ENCODE data around the gene KRTAP5-5.

KRTAP5-5 gene

DNA sequence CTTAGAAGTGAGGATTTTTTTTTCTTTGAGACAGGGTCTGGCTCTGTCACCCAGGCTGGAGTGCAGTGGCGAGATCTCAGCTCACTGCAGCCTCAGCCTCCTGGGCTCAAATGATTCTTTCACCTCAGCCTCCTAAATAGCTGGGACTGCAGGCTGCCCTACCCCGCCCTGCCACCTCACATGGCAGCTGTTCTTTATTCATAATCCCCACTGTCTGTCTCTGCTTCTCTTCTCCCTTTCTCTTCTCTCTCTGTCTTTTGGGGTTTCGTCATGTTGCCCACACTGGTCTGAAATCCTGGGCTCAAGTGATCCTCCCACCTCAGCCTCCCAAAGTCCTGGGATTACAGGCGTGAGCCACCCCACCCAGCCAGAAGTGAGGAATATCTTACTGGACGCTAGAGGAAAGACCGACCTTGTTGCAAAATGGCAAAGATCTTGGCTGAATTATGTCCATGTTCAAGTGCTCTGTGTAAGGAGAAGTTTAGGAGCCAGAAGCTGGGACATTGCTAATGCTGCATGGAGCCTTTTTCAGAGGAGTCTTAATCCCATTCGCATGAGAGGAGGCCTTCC, 21.9 kb downstream of the KRTAP5-5 start:
- no peak overlapping the region for H3K27ac ChIP-seq
- TF ChIP-seq, protein P1, sequence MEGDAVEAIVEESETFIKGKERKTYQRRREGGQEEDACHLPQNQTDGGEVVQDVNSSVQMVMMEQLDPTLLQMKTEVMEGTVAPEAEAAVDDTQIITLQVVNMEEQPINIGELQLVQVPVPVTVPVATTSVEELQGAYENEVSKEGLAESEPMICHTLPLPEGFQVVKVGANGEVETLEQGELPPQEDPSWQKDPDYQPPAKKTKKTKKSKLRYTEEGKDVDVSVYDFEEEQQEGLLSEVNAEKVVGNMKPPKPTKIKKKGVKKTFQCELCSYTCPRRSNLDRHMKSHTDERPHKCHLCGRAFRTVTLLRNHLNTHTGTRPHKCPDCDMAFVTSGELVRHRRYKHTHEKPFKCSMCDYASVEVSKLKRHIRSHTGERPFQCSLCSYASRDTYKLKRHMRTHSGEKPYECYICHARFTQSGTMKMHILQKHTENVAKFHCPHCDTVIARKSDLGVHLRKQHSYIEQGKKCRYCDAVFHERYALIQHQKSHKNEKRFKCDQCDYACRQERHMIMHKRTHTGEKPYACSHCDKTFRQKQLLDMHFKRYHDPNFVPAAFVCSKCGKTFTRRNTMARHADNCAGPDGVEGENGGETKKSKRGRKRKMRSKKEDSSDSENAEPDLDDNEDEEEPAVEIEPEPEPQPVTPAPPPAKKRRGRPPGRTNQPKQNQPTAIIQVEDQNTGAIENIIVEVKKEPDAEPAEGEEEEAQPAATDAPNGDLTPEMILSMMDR (conservative IDR thresholded peaks at IDR 0.05), result no peak

GRCh38 chr11:1652026-1652425, 22.5 kb downstream of the KRTAP5-5 start:
- TF ChIP-seq, protein P1 (conservative IDR thresholded peaks at IDR 0.05), result no peak
- no peak overlapping the region for H3K27ac ChIP-seq

DNA sequence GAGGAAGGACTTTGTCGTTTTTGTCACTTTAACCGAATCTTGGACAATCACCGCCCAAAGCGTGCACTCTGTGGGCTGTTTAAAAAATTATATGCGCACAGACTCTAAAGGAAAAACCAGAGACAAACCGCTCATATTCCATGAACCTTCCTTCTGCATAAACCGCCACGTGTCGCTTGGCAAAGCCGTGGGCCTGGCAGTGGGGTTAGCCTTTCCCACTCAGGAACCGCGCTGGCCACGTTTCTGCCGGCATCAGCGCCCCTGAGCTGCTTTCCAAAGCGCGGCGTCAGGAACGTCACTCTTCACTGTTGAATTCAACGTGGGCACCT, 22.8 kb downstream of the KRTAP5-5 start:
- no peak overlapping the region for H3K27ac ChIP-seq
- TF ChIP-seq, protein P1 (conservative IDR thresholded peaks at IDR 0.05), result no peak

DNA sequence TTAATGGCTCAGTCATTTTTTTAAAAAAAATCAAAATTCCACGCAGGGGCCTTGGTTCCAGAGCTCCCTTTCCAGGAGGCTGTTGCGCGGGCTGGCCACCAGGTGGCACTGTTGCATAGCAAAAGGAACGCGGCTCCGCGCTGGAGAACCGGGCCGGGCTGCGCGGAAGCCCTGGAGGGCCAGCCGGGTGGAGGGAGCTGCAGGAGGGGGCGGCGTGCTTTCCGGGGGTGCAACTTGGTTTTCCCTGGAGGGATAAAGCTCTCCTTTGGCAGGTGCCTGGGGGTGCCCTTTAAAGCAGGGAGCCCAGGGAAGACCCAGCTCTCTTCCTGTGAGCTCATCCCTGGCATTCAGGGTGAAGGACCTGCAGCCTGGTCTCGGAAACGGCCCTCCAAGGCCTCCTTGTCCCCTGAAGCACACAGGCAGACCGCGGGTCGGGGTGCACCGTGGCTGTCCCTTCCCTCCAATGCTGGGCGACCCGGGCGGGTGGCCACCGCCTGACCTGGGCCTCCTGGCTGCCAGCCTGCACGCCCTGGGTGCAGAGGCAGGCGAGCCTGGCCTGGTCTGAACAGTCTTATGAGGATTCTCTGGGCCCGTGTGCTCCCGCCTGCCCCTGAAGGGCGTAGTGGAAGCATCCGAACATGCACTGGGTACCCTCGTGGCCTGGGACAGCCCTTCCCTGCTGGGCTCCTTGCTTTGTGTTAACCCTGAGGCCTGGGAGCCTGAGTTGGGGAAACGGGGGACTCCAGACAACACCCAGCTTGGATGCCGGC, 23.4 kb downstream of the KRTAP5-5 start:
- TF ChIP-seq, protein P1 (conservative IDR thresholded peaks at IDR 0.05), result peak; percentile 88
- no peak overlapping the region for H3K27ac ChIP-seq

GRCh38 chr11:1653541-1654387, 24.2 kb downstream of the KRTAP5-5 start:
- TF ChIP-seq, protein P1 (conservative IDR thresholded peaks at IDR 0.05), result no peak
- no peak overlapping the region for H3K27ac ChIP-seq

DNA sequence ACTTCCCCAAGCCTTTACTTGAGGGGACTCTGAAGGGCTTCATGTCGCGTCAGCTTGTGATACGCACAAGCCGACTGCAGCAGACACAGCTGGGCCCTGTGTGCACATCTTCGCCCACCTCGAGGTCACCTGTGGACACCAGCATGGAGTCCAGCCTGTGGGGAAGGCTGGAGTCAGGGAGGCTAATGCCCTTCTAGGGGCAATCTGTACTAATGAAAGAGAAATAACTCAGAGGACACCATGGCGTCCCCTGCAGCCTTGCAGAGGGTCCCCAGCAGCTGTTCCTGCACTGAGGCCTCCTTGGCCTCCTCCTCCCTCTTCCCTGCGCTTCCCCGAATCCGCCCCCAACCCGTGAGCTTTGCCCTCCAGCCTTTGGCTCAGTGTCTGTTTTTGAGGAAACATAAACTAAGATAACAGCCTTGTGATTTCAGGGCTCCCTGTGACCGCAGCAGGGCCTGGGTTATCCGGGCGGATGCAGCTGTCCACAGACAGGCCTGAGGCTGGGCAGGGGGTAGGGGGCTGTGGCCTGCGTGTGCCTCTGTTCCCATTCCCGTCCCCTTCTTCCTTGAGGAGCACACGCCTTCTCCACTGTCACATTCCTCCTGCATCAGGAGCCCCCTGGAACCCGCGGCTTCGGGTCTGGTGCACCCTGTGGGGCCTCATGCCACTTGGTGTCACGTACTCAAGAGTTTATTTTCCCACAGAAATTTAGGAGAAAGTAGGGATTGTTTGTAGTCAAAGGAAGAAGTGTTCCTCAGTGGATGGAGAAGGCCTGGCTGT, 25.0 kb downstream of the KRTAP5-5 start:
- H3K27ac ChIP-seq, result no peak overlapping the region
- TF ChIP-seq, protein P1 (conservative IDR thresholded peaks at IDR 0.05), result no peak

Measured in VCaP (cell line).